Common myeloid progenitor, CD34-positive (primary cell): Measurements from ENCODE around the gene CYP2A7. TPM values are rescaled to one million over a fixed set of nuclear protein-coding genes. Genes with fewer than 3 reads are reported as not detected.
"Not testable (repeated sequence)": the region's sequence is repeated elsewhere in the genome, so short reads cannot be mapped to it uniquely, and the experiment has no call there.

Source experiments
- CTCF ChIA-PET: fragments of 350-600 bp; sonication (Branson Sonifier 250); formaldehyde crosslinking; loops from one replicate; lab custom pipeline; 2021; ENCODE audit warnings: antibody characterized with exemption; lab: Charles Lee
- POLR2A ChIA-PET: fragments of 350-600 bp; sonication (Branson Sonifier 250); formaldehyde crosslinking; loops from one replicate; lab custom pipeline; 2021; ENCODE audit warnings: antibody characterized with exemption; lab: Charles Lee
- DNase-seq, 3 donors: peaks; one replicate each; pipeline versions ENCODE4 v3.0.0 to v3.0.0-alpha.2; 2013
- H3K27ac ChIP-seq, 2 experiments: 1 replicate in 1 of 2; 2 replicates in 1 of 2; pipeline ENCODE4 v1.7.0; 2013; ENCODE audit warnings: inconsistent platforms in 2 of 2, low read length in 2 of 2, mild to moderate bottlenecking in 2 of 2, low read depth in 1 of 2, moderate library complexity in 1 of 2; ENCODE audit not compliant: severe bottlenecking in 2 of 2, insufficient read depth in 1 of 2, poor library complexity in 1 of 2
- H3K27me3 ChIP-seq, 5 experiments: replicated peaks in 2 of 5; 1 replicate in 3 of 5; 2 replicates in 2 of 5; pipeline versions ENCODE4 v1.6.1 to v1.7.0; 2013; ENCODE audit warnings: low read length in 4 of 5, mild to moderate bottlenecking in 2 of 5, moderate library complexity in 2 of 5, inconsistent platforms in 1 of 5; ENCODE audit not compliant: insufficient read depth in 5 of 5, control insufficient read depth in 4 of 5
- H3K36me3 ChIP-seq, 4 experiments: 1 replicate in 2 of 4; 2 replicates in 2 of 4; pipeline versions ENCODE4 v1.6.1 to v1.7.0; 2013; ENCODE audit warnings: low read length in 3 of 4, control low read depth in 1 of 4, mild to moderate bottlenecking in 1 of 4; ENCODE audit not compliant: control insufficient read depth in 4 of 4, insufficient read depth in 4 of 4
- H3K4me1 ChIP-seq, 4 experiments: 1 replicate in 3 of 4; 2 replicates in 1 of 4; pipeline versions ENCODE4 v1.6.1 to v1.7.1; 2013; ENCODE audit warnings: low read length in 3 of 4, mild to moderate bottlenecking in 3 of 4, control low read depth in 1 of 4, inconsistent platforms in 1 of 4, moderate library complexity in 1 of 4; ENCODE audit not compliant: control insufficient read depth in 4 of 4, insufficient read depth in 4 of 4; ENCODE audit errors: control extremely low read depth in 1 of 4
- H3K4me3 ChIP-seq, 7 experiments: 1 replicate in 4 of 7; 2 replicates in 3 of 7; pipeline versions ENCODE4 v1.5.1 to v1.7.0; 2013; ENCODE audit warnings: mild to moderate bottlenecking in 7 of 7, low read length in 6 of 7, moderate library complexity in 6 of 7, inconsistent platforms in 2 of 7, low read depth in 2 of 7, control low read depth in 1 of 7; ENCODE audit not compliant: insufficient read depth in 4 of 7, control insufficient read depth in 1 of 7; ENCODE audit errors: extremely low read depth in 1 of 7
- H3K9me3 ChIP-seq, 5 experiments: 1 replicate in 4 of 5; 2 replicates in 1 of 5; pipeline versions ENCODE4 v1.6.1 to v1.7.1; 2013; ENCODE audit warnings: low read length in 4 of 5, mild to moderate bottlenecking in 2 of 5, inconsistent platforms in 1 of 5, low read depth in 1 of 5, moderate library complexity in 1 of 5; ENCODE audit not compliant: control insufficient read depth in 4 of 5, insufficient read depth in 2 of 5; ENCODE audit errors: control extremely low read depth in 1 of 5
- WGBS: methylation state at CpG from one replicate; pipeline ENCODE4 v1.1.5; 2013; ENCODE audit not compliant: insufficient coverage; 5-methylcytosine and 5-hydroxymethylcytosine counted together
- polyA plus RNA-seq: library from polyadenylated mRNA; unstranded; fragments of 120-200 nt; gene quantifications from one replicate; pipeline ENCODE4 v1.2.1, GENCODE V29; 2013

The CYP2A7 gene, protein sequence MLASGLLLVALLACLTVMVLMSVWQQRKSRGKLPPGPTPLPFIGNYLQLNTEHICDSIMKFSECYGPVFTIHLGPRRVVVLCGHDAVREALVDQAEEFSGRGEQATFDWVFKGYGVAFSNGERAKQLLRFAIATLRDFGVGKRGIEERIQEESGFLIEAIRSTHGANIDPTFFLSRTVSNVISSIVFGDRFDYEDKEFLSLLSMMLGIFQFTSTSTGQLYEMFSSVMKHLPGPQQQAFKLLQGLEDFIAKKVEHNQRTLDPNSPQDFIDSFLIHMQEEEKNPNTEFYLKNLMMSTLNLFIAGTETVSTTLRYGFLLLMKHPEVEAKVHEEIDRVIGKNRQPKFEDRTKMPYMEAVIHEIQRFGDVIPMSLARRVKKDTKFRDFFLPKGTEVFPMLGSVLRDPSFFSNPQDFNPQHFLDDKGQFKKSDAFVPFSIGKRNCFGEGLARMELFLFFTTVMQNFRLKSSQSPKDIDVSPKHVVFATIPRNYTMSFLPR
- not detected for polyA plus RNA-seq

- H3K4me1 ChIP-seq, H3K36me3 ChIP-seq, POLR2A ChIA-PET, H3K4me3 ChIP-seq, H3K9me3 ChIP-seq, DNase-seq, CTCF ChIA-PET, H3K27ac ChIP-seq: not testable (repeated sequence)
- WGBS, result 100% methylated on average over 1 of the region's 3 CpGs
- peaks cover 0 to 36% (median 3%) of the 10 kb centered on the region in 5 experiments for H3K27me3 ChIP-seq
Observed at GRCh38 chr19:40882062-40882461, at the start of gene CYP2A7. Gene CYP2A7 (minus strand): TSS chr19:40882231. CDS start chr19:40882210, 21 bp downstream.

- H3K27ac ChIP-seq, H3K9me3 ChIP-seq, H3K36me3 ChIP-seq, H3K4me3 ChIP-seq, POLR2A ChIA-PET, DNase-seq, CTCF ChIA-PET, H3K4me1 ChIP-seq: not testable (repeated sequence)
- H3K27me3 ChIP-seq, result peaks cover 0 to 35% (median 0%) of the 10 kb centered on the region in 5 experiments
- WGBS, result no CpG with 5 or more reads among the region's 2 CpGs
Observed at GRCh38 chr19:40930799-40931198, 48.8 kb upstream of the CYP2A7 start.

DNA sequence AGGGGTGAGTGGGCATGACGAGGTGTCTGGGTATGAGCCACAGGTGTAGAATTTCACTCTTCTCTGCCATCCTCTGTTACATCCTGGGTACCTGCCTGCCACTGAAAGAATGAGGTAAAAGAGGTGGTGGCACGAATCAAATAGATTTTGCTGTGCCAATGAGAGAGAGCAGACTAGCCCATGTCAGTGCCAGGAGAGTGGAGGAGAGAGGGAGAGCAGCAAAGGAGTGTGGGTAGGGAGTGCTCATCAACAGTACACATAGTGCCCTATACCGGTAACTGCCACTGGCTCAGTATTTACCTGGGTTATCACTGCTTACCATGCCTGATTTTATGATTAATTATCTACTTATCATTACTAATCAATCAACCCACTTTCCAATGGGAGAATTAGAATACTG is 47.9 kb upstream of the CYP2A7 start:
- DNase-seq, H3K4me3 ChIP-seq, POLR2A ChIA-PET, H3K27ac ChIP-seq, H3K4me1 ChIP-seq, CTCF ChIA-PET, H3K9me3 ChIP-seq, H3K36me3 ChIP-seq: not testable (repeated sequence)
- H3K27me3 ChIP-seq, result peaks cover 0 to 35% (median 0%) of the 10 kb centered on the region in 5 experiments
- WGBS, result no CpG with 5 or more reads among the region's 3 CpGs

GRCh38 chr19:40928850-40929249 is 46.8 kb upstream of the CYP2A7 start:
- WGBS, result no CpG with 5 or more reads among the region's 1 CpG
- Histone ChIP-seq H3K4me3 (no peak overlapping the region), H3K27me3 (peaks cover 0 to 32% (median 0%) of the 10 kb centered on the region in 5 experiments), H3K27ac (no peak overlapping the region), H3K4me1 (no peaks in the 10 kb centered on the region), H3K36me3 (no peaks in the 10 kb centered on the region), H3K9me3 (no peaks in the 10 kb centered on the region)
- DNase-seq, result no peak
- ChIA-PET POLR2A (no interaction called here), CTCF (no interaction called here)

DNA sequence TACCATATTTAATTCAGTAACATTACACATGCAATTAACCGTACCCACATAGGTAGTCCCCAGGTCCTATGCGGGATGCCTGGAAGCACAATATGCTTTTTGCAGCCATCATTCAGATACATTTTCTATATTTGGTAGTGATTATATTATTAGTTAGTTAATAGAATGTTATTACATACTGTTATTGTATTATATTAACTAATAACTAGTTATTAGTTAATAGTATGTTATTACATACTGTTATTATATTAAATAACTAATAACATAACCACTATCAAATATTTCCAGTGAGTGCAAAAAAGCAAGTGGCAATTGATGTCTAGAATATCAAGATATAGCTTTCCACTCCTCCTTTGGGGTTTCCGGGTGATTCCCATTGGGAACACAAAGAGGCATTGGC is 45.5 kb upstream of the CYP2A7 start:
- H3K27me3 ChIP-seq, result peaks cover 0 to 21% (median 0%) of the 10 kb centered on the region in 5 experiments
- no peak overlapping the region for H3K4me3 ChIP-seq
- H3K9me3 ChIP-seq, result no peaks in the 10 kb centered on the region
- 80% methylated on average over 1 of the region's 3 CpGs for WGBS
- DNase-seq, result no peak
- POLR2A ChIA-PET, result no interaction called here
- no peak overlapping the region for H3K27ac ChIP-seq
- no peaks in the 10 kb centered on the region for H3K36me3 ChIP-seq
- H3K4me1 ChIP-seq, result no peaks in the 10 kb centered on the region
- CTCF ChIA-PET, result interaction anchor here (0.7 kb wide), 1 partner anchor 10 kb away, joined by 3 read pairs; no protein-coding TSS in a partner anchor

- DNase-seq, H3K4me1 ChIP-seq, H3K27ac ChIP-seq, CTCF ChIA-PET, H3K9me3 ChIP-seq, POLR2A ChIA-PET, H3K27me3 ChIP-seq, H3K36me3 ChIP-seq, H3K4me3 ChIP-seq: not testable (repeated sequence)
- whole genome bisulfite sequencing, result no CpG with 5 or more reads among the region's 1 CpG
Observed at GRCh38 chr19:40926276-40926675, 44.2 kb upstream of the CYP2A7 start.

- POLR2A ChIA-PET, result no interaction called here
- CTCF ChIA-PET, result no interaction called here
- no peak overlapping the region for H3K4me3 ChIP-seq
Observed at GRCh38 chr19:40923934-40924391, 41.9 kb upstream of the CYP2A7 start.

More at GRCh38 chr19:40923934-40924391, 41.9 kb upstream of the CYP2A7 start:
- 79% methylated on average over 5 of the region's 7 CpGs for WGBS
- Histone ChIP-seq H3K27ac (no peak overlapping the region), H3K4me1 (no peaks in the 10 kb centered on the region), H3K27me3 (peaks cover 0 to 3% (median 0%) of the 10 kb centered on the region in 5 experiments), H3K9me3 (peaks cover 2 to 7% (median 4%) of the 10 kb centered on the region in 5 experiments), H3K36me3 (no peaks in the 10 kb centered on the region)
- no peak for DNase-seq
